Measurements from ENCODE around the gene SPATA17.

SPATA17 gene

DNA sequence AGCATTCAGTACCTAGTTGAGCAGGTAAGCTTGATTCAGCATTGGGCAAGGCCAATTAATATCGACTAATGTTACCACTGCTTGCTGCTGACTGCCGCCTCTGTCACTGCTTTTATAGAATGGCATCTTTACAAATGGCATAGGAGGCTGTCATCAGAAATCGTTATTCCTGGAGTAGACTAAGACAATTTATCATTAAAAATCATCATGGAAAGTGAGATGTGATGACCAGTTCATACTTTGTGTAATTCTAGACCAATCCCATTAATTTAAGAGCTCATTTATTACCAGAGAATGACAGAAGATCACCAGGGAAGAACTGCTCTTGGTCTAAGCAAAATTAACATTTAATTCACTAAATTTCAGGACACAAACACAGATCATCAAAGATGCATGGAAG lies 254.0 kb downstream of the SPATA17 start:
- CTCF ChIA-PET: no interaction called here

DNA sequence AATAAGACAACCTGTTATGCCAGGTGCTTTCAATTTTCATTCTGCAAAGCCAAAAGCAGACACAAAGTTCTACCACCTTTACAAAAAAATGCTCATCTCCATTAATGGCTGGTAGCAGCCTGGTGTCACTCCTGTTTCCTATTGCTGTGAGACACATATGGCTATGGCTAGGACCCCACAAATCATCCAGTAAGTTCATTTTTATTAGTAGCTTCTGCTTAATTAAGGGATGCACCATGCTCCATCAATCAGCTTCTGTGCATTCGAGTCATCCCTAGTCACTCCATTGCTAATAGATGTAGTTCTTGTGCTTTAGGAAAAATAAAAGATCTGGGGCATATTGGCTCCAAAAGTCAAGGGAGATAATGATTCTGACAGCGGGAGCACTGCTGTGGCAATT lies 257.2 kb downstream of the SPATA17 start:
- ChIA-PET CTCF (no interaction called here), POLR2A (no interaction called here)
- TF ChIP-seq, protein P1, sequence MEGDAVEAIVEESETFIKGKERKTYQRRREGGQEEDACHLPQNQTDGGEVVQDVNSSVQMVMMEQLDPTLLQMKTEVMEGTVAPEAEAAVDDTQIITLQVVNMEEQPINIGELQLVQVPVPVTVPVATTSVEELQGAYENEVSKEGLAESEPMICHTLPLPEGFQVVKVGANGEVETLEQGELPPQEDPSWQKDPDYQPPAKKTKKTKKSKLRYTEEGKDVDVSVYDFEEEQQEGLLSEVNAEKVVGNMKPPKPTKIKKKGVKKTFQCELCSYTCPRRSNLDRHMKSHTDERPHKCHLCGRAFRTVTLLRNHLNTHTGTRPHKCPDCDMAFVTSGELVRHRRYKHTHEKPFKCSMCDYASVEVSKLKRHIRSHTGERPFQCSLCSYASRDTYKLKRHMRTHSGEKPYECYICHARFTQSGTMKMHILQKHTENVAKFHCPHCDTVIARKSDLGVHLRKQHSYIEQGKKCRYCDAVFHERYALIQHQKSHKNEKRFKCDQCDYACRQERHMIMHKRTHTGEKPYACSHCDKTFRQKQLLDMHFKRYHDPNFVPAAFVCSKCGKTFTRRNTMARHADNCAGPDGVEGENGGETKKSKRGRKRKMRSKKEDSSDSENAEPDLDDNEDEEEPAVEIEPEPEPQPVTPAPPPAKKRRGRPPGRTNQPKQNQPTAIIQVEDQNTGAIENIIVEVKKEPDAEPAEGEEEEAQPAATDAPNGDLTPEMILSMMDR (IDR thresholded peaks at IDR 0.05; ENCODE audit: insufficient read depth, low read length, missing control alignments): no peak
- no peak for DNase-seq (ENCODE audit: low read depth, low spot score)
- H3K4me3 ChIP-seq (ENCODE audit: low read depth, low read length): no peak overlapping the region

More for the DNA sequence above, 254.0 kb downstream of the SPATA17 start:
- TF ChIP-seq, protein P1 (IDR thresholded peaks at IDR 0.05; ENCODE audit: insufficient read depth, low read length, missing control alignments): no peak
- H3K4me3 ChIP-seq (ENCODE audit: low read depth, low read length): no peak overlapping the region
- POLR2A ChIA-PET: no interaction called here
- DNase-seq (ENCODE audit: low read depth, low spot score): no peak

GRCh38 chr1:217889401-217889800 lies 258.3 kb downstream of the SPATA17 start:
- no peak for DNase-seq (ENCODE audit: low read depth, low spot score)
- CTCF ChIA-PET: no interaction called here
- H3K4me3 ChIP-seq (ENCODE audit: low read depth, low read length): no peak overlapping the region
- TF ChIP-seq, protein P1 (IDR thresholded peaks at IDR 0.05; ENCODE audit: insufficient read depth, low read length, missing control alignments): peak; percentile 10
- POLR2A ChIA-PET: no interaction called here

DNA sequence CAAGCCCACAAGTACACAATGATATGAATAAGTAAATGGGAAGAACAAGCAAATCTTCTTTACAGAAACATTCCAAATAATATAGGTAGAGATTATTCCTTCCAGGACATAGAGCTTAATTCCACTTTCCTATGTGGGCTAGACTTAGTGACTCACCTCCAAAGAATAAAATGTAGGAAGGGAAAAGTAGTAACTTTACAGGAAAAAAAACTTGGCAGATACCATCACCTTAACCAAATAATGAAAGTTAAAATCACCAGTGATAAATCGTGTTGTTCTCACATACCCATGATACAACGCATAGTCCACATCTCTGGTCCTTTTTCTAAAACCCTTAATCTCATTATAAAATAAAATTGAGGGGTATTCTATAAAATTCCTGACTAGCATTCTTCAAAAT lies 260.8 kb downstream of the SPATA17 start:
- CTCF ChIA-PET: no interaction called here
- POLR2A ChIA-PET: no interaction called here

DNA sequence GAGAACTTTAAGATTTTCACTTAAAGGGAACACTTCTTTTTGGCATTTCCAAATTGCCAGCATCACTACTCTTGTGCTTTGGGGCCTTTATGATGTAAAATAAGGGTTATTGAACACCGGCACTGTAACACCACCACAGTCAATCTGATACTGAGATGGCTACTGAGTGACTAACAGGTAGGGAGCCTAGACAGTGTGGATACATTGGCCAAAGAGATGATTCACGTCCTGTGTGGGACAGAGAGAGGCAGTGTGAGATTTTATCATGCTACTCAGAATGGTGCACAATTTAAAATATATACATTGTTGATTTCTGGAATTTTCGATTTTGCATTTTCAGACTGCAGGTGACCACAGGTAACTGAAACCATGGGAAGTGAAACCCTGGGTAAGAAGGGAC lies 261.6 kb downstream of the SPATA17 start:
- TF ChIP-seq, protein P1 (IDR thresholded peaks at IDR 0.05; ENCODE audit: insufficient read depth, low read length, missing control alignments): no peak
- H3K4me3 ChIP-seq (ENCODE audit: low read depth, low read length): no peak overlapping the region
- no peak for DNase-seq (ENCODE audit: low read depth, low spot score)
- CTCF ChIA-PET: no interaction called here
- POLR2A ChIA-PET: no interaction called here

More for the DNA sequence above, 260.8 kb downstream of the SPATA17 start:
- DNase-seq (ENCODE audit: low read depth, low spot score): no peak
- TF ChIP-seq, protein P1 (IDR thresholded peaks at IDR 0.05; ENCODE audit: insufficient read depth, low read length, missing control alignments): no peak
- H3K4me3 ChIP-seq (ENCODE audit: low read depth, low read length): no peak overlapping the region

- H3K4me3 ChIP-seq (ENCODE audit: low read depth, low read length): no peak overlapping the region
- ChIA-PET POLR2A (no interaction called here), CTCF (no interaction called here)
- TF ChIP-seq, protein P1 (IDR thresholded peaks at IDR 0.05; ENCODE audit: insufficient read depth, low read length, missing control alignments): no peak
- no peak for DNase-seq (ENCODE audit: low read depth, low spot score)
Measured at GRCh38 chr1:217895841-217896240, 264.7 kb downstream of the SPATA17 start.
